ENCODE data around the gene SECTM1. TPM values are rescaled to one million over a fixed set of nuclear protein-coding genes. Genes with fewer than 3 reads are reported as not detected.

SECTM1 gene
- total RNA-seq, 1 donor from 2014 or later, result not detected

- H3K4me1 ChIP-seq, result peaks cover 18% of the 10 kb centered on the region
- Mint-ChIP-seq H3K4me3 (no peak overlapping the region), H3K27ac (no peak overlapping the region), H3K4me1 (peaks cover 20% of the 10 kb centered on the region), H3K27me3 (ENCODE audit: insufficient read depth, low read depth) (peaks cover 6% of the 10 kb centered on the region), H3K36me3 (no peaks in the 10 kb centered on the region), H3K9me3 (no peaks in the 10 kb centered on the region)
- no peak overlapping the region for H3K4me3 ChIP-seq
- no peaks in the 10 kb centered on the region for H4K20me1 ChIP-seq (ENCODE audit: low read depth)
- peaks cover 31% of the 10 kb centered on the region for H3K27me3 ChIP-seq
- DNase-seq (ENCODE audit: low spot score), result no peak
- no peak overlapping the region for H3K9ac ChIP-seq
- no peak overlapping the region for H3K4me2 ChIP-seq
- peaks cover 20% of the 10 kb centered on the region for H3F3A ChIP-seq (ENCODE audit: low read depth)
- H3K27ac ChIP-seq, result no peak overlapping the region
- H3K79me2 ChIP-seq (ENCODE audit: low read depth), result no peaks in the 10 kb centered on the region
- no peak overlapping the region for H2AFZ ChIP-seq (replicated peaks)
- TF ChIP-seq EZH2phosphoT487 (IDR thresholded peaks at IDR 0.05) (no peak), EZH2 (IDR thresholded peaks at IDR 0.05) (no peak), CTCF (IDR thresholded peaks at IDR 0.05) (no peak)
- H3K9me3 ChIP-seq (ENCODE audit: low read depth), result no peaks in the 10 kb centered on the region
- no peaks in the 10 kb centered on the region for H3K36me3 ChIP-seq
Observed at GRCh38 chr17:82323514-82324234, 9.9 kb downstream of the SECTM1 start.

GRCh38 chr17:82322526-82323453 is 10.8 kb downstream of the SECTM1 start:
- Mint-ChIP-seq H3K4me3 (no peak overlapping the region), H3K9me3 (no peaks in the 10 kb centered on the region), H3K36me3 (no peaks in the 10 kb centered on the region), H3K27ac (no peak overlapping the region), H3K4me1 (peaks cover 18% of the 10 kb centered on the region), H3K27me3 (ENCODE audit: insufficient read depth, low read depth) (peaks cover 6% of the 10 kb centered on the region)
- Histone ChIP-seq H3K4me1 (peaks cover 13% of the 10 kb centered on the region), H3K9ac (no peak overlapping the region), H3K79me2 (ENCODE audit: low read depth) (no peaks in the 10 kb centered on the region), H3K36me3 (no peaks in the 10 kb centered on the region), H4K20me1 (ENCODE audit: low read depth) (no peaks in the 10 kb centered on the region), H3K4me3 (no peak overlapping the region), H3K27me3 (peaks cover 25% of the 10 kb centered on the region), H3K4me2 (no peak overlapping the region), H3K27ac (no peak overlapping the region), H3F3A (ENCODE audit: low read depth) (peaks cover 28% of the 10 kb centered on the region), H2AFZ (replicated peaks) (no peak overlapping the region), H3K9me3 (ENCODE audit: low read depth) (no peaks in the 10 kb centered on the region)
- TF ChIP-seq CTCF (IDR thresholded peaks at IDR 0.05) (no peak), EZH2phosphoT487 (IDR thresholded peaks at IDR 0.05) (no peak), EZH2 (IDR thresholded peaks at IDR 0.05) (no peak)
- DNase-seq (ENCODE audit: low spot score), result no peak

- no peak overlapping the region for H3K4me2 ChIP-seq
- H3K36me3 Mint-ChIP-seq, result no peaks in the 10 kb centered on the region
- no peak overlapping the region for H3K9ac ChIP-seq
- H3K36me3 ChIP-seq, result no peaks in the 10 kb centered on the region
- no peaks in the 10 kb centered on the region for H3K9me3 ChIP-seq (ENCODE audit: low read depth)
- H2AFZ ChIP-seq (replicated peaks), result no peak overlapping the region
- H3K4me1 Mint-ChIP-seq, result peaks cover 12% of the 10 kb centered on the region
- no peak for DNase-seq (ENCODE audit: low spot score)
- TF ChIP-seq CTCF (IDR thresholded peaks at IDR 0.05) (no peak), EZH2 (IDR thresholded peaks at IDR 0.05) (no peak), EZH2phosphoT487 (IDR thresholded peaks at IDR 0.05) (no peak)
- peaks cover 28% of the 10 kb centered on the region for H3F3A ChIP-seq (ENCODE audit: low read depth)
- peaks cover 10% of the 10 kb centered on the region for H3K4me1 ChIP-seq
- H3K79me2 ChIP-seq (ENCODE audit: low read depth), result no peaks in the 10 kb centered on the region
- no peak overlapping the region for H3K27ac Mint-ChIP-seq
- H3K27me3 Mint-ChIP-seq (ENCODE audit: insufficient read depth, low read depth), result peaks cover 6% of the 10 kb centered on the region
- no peaks in the 10 kb centered on the region for H4K20me1 ChIP-seq (ENCODE audit: low read depth)
- no peaks in the 10 kb centered on the region for H3K9me3 Mint-ChIP-seq
- no peak overlapping the region for H3K27ac ChIP-seq
- H3K4me3 ChIP-seq, result no peak overlapping the region
- no peak overlapping the region for H3K4me3 Mint-ChIP-seq
- H3K27me3 ChIP-seq, result peaks cover 22% of the 10 kb centered on the region
Observed at GRCh38 chr17:82321947-82322466, 11.6 kb downstream of the SECTM1 start.

Measured in neural progenitor cell (in vitro differentiated cells).